ENCODE data around the gene ZDHHC5.

Gene ZDHHC5

GRCh38 chr11:57638005-57638781, 29.7 kb upstream of the ZDHHC5 start (continued):
- TF ChIP-seq PATZ1 (tag by site-specific recombination; IDR thresholded peaks at IDR 0.05): peak; percentile 60; the same call in 1 of the 2 replicates
- peak; percentile 17 for TF ChIP-seq ZBTB26 (tag by site-specific recombination; optimal IDR thresholded peaks at IDR 0.05)
- TF ChIP-seq KLF1 (tag by site-specific recombination; IDR thresholded peaks at IDR 0.05): peak; percentile 21; the same call in 1 of the 2 replicates
- no peak for TF ChIP-seq ZNF2 (tag by site-specific recombination; IDR thresholded peaks at IDR 0.05)
- peak; percentile 35; the same call in 1 of the 2 replicates for TF ChIP-seq PRDM10 (tag by site-specific recombination; IDR thresholded peaks at IDR 0.05)
- 0 out of 2 replicates have a peak, but pooled peaks have one; percentile 18 for TF ChIP-seq ZBTB8A (tag by site-specific recombination; IDR thresholded peaks at IDR 0.05)
- peak; percentile 24; the same call in 1 of the 2 replicates for TF ChIP-seq ZNF335 (tag by site-specific recombination; conservative IDR thresholded peaks at IDR 0.05)
- TF ChIP-seq MZF1 (tag by site-specific recombination; IDR thresholded peaks at IDR 0.05; ENCODE audit: borderline replicate concordance): 0 out of 2 replicates have a peak, but pooled peaks have one; percentile 54
- peak; percentile 69 for TF ChIP-seq ZBTB10 (tag by site-specific recombination; IDR thresholded peaks at IDR 0.05)
- no peak for TF ChIP-seq RBAK (tag by site-specific recombination; IDR thresholded peaks at IDR 0.05)
- peak; percentile 51; the same call in 1 of the 2 replicates for TF ChIP-seq PRDM1 (tag by site-specific recombination; IDR thresholded peaks at IDR 0.05)
- no peak for TF ChIP-seq ZNF394 (tag by site-specific recombination; IDR thresholded peaks at IDR 0.05; ENCODE audit: borderline replicate concordance)
- peak; percentile 69 for TF ChIP-seq ZBTB20 (tag by site-specific recombination; IDR thresholded peaks at IDR 0.05)
- peak; percentile 69 for TF ChIP-seq IKZF3 (tag by site-specific recombination; IDR thresholded peaks at IDR 0.05)
- no peak for TF ChIP-seq OSR2 (tag by site-specific recombination; IDR thresholded peaks at IDR 0.05)
- TF ChIP-seq ZXDB (tag by site-specific recombination; IDR thresholded peaks at IDR 0.05): peak; percentile 75; the same call in 1 of the 2 replicates
- no peak for TF ChIP-seq ZNF837 (tag by site-specific recombination; IDR thresholded peaks at IDR 0.05)
- TF ChIP-seq YY1 (tag by site-specific recombination; IDR thresholded peaks at IDR 0.05): peak; percentile 82
- TF ChIP-seq ZNF843 (tag by site-specific recombination; IDR thresholded peaks at IDR 0.05): no peak

Data from HEK293 (cell line).